HepG2 (cell line): ENCODE results near the gene RAB40C. TPM values are rescaled to one million over a fixed set of nuclear protein-coding genes. Genes with fewer than 3 reads are reported as not detected.

Experiments
- BRCA1 ChIP-seq: sonication (generic); formaldehyde crosslinking; IDR thresholded peaks from 2 replicates; pipeline ENCODE4 v1.4.0; 2020; ENCODE audit warnings: missing genetic modification reagents
- CREB1 ChIP-seq, 2 experiments: fragments of 450-650 bp in 1 of 2; IDR thresholded peaks; 2 replicates each; pipeline ENCODE4 v1.6.1; 2016 to 2017; ENCODE audit warnings: control low read depth in 1 of 2, mild to moderate bottlenecking in 1 of 2, missing compliant biosample characterization in 1 of 2, missing genetic modification characterization in 1 of 2
- CTCF ChIP-seq: sonication (generic); formaldehyde crosslinking; IDR thresholded peaks from 2 replicates; pipeline ENCODE4 v1.5.0; 2020; ENCODE audit warnings: mild to moderate bottlenecking, missing genetic modification reagents, moderate library complexity
- GLMP ChIP-seq: sonication (generic); formaldehyde crosslinking; IDR thresholded peaks from 2 replicates; pipeline ENCODE4 v1.9.0; 2021; ENCODE audit warnings: missing genetic modification reagents, mild to moderate bottlenecking, borderline replicate concordance
- HNRNPH1 ChIP-seq: fragments of 200-400 bp; formaldehyde crosslinking; optimal IDR thresholded peaks from 2 replicates; pipeline ENCODE3; 2017; ENCODE audit warnings: mild to moderate bottlenecking, low read depth, low read length
- KAT2B ChIP-seq: fragments of 150-350 bp; IDR thresholded peaks from 2 replicates; pipeline ENCODE4 v1.6.1; 2014; ENCODE audit warnings: low read depth, low read length, borderline replicate concordance
- MBNL3 ChIP-seq: fragments of 250-450 bp; sonication (Bioruptor Pico); conservative IDR thresholded peaks from 2 replicates; pipeline ENCODE4 v1.8.0; 2022; ENCODE audit warnings: mild to moderate bottlenecking, inconsistent platforms
- PPARG ChIP-seq: conservative IDR thresholded peaks from 2 replicates; pipeline ENCODE4 v1.6.1; 2016; ENCODE audit warnings: missing biosample characterization, missing genetic modification reagents
- SP1 ChIP-seq, 2 experiments: fragments of 450-650 bp in 1 of 2; sonication (generic) in 1 of 2; formaldehyde crosslinking in 1 of 2; IDR thresholded peaks; 2 replicates each; pipeline versions ENCODE4 v1.4.0 to v1.6.1; 2016 to 2020; ENCODE audit warnings: missing genetic modification reagents in 1 of 2
- ZNF12 ChIP-seq: sonication (generic); formaldehyde crosslinking; IDR thresholded peaks from 2 replicates; pipeline ENCODE4 v1.5.0; 2020; ENCODE audit warnings: missing genetic modification reagents
- polyA plus RNA-seq, 8 experiments: library from polyadenylated mRNA; depleted of rRNA in 3 of 8; stranded (reverse) in 7 of 8; unstranded in 1 of 8; fragments of >200 nt; fragmentation: Illumina TruSeq in 4 of 8; extraction: Trizol in 4 of 8; gene quantifications; 2 replicates each; pipeline versions ENCODE4 v1.2.1 to v1.2.3, GENCODE V29; 2011 to 2016; ENCODE audit warnings: low read depth in 4 of 8, missing spikeins in 1 of 8, mixed read lengths in 1 of 8; ENCODE audit not compliant: insufficient read depth in 1 of 8
- total RNA-seq, 5 experiments: library from RNA; depleted of rRNA; stranded (reverse); fragments of >200 nt; fragmentation: Illumina TruSeq; extraction: Trizol; gene quantifications; 2 replicates each; pipeline ENCODE4 v1.2.3, GENCODE V29; 2016; ENCODE audit warnings: low read depth in 1 of 5
- TF ChIP-seq, protein P1 (sequence below): sonication (generic); formaldehyde crosslinking; IDR thresholded peaks from 2 replicates; pipeline ENCODE4 v1.5.1; 2020; ENCODE audit warnings: missing genetic modification reagents, mild to moderate bottlenecking, borderline replicate concordance
- TF ChIP-seq, protein P2 (sequence below): IDR thresholded peaks from 2 replicates; pipeline ENCODE4 v1.6.1; 2016; ENCODE audit warnings: low read depth, missing genetic modification reagents, missing compliant biosample characterization
- TF ChIP-seq, protein P3 (sequence below): IDR thresholded peaks from 2 replicates; pipeline ENCODE4 v1.6.1; 2018; ENCODE audit warnings: missing genetic modification reagents, mild to moderate bottlenecking, missing compliant biosample characterization

Gene RAB40C
- total and polyA plus RNA-seq, 2 of the 13 experiments (the other 11 are each of a cell fraction or from before 2014, with no cell fraction given): 7.7 to 11.5 TPM

- TF ChIP-seq CTCF (CRISPR knock-in tag): peak; percentile 92
- no peak for TF ChIP-seq MBNL3
- TF ChIP-seq GLMP: no peak
- TF ChIP-seq BRCA1: no peak
- TF ChIP-seq PPARG (CRISPR knock-in tag): 0 out of 2 replicates have a peak, but pooled peaks have one; percentile 9
- TF ChIP-seq, protein P1, sequence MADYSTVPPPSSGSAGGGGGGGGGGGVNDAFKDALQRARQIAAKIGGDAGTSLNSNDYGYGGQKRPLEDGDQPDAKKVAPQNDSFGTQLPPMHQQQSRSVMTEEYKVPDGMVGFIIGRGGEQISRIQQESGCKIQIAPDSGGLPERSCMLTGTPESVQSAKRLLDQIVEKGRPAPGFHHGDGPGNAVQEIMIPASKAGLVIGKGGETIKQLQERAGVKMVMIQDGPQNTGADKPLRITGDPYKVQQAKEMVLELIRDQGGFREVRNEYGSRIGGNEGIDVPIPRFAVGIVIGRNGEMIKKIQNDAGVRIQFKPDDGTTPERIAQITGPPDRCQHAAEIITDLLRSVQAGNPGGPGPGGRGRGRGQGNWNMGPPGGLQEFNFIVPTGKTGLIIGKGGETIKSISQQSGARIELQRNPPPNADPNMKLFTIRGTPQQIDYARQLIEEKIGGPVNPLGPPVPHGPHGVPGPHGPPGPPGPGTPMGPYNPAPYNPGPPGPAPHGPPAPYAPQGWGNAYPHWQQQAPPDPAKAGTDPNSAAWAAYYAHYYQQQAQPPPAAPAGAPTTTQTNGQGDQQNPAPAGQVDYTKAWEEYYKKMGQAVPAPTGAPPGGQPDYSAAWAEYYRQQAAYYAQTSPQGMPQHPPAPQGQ (CRISPR knock-in tag): no peak
- TF ChIP-seq ZNF12 (CRISPR knock-in tag): no peak
- TF ChIP-seq SP1 (IDR thresholded peaks at IDR 0.05): no peak
- TF ChIP-seq SP1 (CRISPR knock-in tag; IDR thresholded peaks at IDR 0.05): no peak
- TF ChIP-seq HNRNPH1: no peak
- peak; percentile 57 for TF ChIP-seq CREB1 (IDR thresholded peaks at IDR 0.05)
- peak; percentile 67 for TF ChIP-seq CREB1 (CRISPR knock-in tag; IDR thresholded peaks at IDR 0.05)
- TF ChIP-seq KAT2B: no peak
- TF ChIP-seq, protein P2, sequence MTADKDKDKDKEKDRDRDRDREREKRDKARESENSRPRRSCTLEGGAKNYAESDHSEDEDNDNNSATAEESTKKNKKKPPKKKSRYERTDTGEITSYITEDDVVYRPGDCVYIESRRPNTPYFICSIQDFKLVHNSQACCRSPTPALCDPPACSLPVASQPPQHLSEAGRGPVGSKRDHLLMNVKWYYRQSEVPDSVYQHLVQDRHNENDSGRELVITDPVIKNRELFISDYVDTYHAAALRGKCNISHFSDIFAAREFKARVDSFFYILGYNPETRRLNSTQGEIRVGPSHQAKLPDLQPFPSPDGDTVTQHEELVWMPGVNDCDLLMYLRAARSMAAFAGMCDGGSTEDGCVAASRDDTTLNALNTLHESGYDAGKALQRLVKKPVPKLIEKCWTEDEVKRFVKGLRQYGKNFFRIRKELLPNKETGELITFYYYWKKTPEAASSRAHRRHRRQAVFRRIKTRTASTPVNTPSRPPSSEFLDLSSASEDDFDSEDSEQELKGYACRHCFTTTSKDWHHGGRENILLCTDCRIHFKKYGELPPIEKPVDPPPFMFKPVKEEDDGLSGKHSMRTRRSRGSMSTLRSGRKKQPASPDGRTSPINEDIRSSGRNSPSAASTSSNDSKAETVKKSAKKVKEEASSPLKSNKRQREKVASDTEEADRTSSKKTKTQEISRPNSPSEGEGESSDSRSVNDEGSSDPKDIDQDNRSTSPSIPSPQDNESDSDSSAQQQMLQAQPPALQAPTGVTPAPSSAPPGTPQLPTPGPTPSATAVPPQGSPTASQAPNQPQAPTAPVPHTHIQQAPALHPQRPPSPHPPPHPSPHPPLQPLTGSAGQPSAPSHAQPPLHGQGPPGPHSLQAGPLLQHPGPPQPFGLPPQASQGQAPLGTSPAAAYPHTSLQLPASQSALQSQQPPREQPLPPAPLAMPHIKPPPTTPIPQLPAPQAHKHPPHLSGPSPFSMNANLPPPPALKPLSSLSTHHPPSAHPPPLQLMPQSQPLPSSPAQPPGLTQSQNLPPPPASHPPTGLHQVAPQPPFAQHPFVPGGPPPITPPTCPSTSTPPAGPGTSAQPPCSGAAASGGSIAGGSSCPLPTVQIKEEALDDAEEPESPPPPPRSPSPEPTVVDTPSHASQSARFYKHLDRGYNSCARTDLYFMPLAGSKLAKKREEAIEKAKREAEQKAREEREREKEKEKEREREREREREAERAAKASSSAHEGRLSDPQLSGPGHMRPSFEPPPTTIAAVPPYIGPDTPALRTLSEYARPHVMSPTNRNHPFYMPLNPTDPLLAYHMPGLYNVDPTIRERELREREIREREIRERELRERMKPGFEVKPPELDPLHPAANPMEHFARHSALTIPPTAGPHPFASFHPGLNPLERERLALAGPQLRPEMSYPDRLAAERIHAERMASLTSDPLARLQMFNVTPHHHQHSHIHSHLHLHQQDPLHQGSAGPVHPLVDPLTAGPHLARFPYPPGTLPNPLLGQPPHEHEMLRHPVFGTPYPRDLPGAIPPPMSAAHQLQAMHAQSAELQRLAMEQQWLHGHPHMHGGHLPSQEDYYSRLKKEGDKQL (CRISPR knock-in tag): no peak
- TF ChIP-seq, protein P3, sequence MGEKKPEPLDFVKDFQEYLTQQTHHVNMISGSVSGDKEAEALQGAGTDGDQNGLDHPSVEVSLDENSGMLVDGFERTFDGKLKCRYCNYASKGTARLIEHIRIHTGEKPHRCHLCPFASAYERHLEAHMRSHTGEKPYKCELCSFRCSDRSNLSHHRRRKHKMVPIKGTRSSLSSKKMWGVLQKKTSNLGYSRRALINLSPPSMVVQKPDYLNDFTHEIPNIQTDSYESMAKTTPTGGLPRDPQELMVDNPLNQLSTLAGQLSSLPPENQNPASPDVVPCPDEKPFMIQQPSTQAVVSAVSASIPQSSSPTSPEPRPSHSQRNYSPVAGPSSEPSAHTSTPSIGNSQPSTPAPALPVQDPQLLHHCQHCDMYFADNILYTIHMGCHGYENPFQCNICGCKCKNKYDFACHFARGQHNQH (CRISPR knock-in tag): peak; percentile 57; the same call in 1 of the 2 replicates
These were observed 20.9 kb downstream of the RAB40C start (continued) for GRCh38 chr16:610513-611381.
